Activated CD8-positive, alpha-beta memory T cell treated with anti-CD3 and anti-CD28 coated beads, Interleukin-2, amount 50 U/mL, for 1 hour (primary cell): ENCODE results near the gene CLDN10.
"Not testable (repeated sequence)": the region's sequence is repeated elsewhere in the genome, so short reads cannot be mapped to it uniquely, and the experiment has no call there.

Experiments
- DNase-seq: peaks from one replicate; pipeline ENCODE4 v3.0.0-alpha.2; 2020; ENCODE audit errors: extremely low read depth

CLDN10 gene

DNA sequence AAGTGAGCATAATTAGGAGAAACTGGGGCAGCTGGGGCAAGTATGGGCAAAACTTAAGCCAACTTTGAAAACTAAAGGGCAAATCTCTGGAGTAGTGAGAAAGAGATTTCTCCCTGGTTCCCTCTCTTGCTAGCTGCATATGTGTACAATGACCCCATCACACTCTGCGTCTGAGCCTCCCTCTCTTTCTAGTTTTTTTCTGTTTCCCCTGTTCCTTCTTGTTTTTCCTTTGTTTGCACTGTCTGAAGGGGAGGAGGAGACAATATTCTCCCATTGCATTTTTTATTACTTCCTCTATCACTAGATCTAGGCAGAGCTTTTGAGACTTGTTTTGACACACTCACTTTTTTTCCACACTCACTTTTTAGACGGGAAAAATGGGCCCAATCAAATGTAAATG lies 11.2 kb upstream of the CLDN10 start:
- DNase-seq = no peak

DNA sequence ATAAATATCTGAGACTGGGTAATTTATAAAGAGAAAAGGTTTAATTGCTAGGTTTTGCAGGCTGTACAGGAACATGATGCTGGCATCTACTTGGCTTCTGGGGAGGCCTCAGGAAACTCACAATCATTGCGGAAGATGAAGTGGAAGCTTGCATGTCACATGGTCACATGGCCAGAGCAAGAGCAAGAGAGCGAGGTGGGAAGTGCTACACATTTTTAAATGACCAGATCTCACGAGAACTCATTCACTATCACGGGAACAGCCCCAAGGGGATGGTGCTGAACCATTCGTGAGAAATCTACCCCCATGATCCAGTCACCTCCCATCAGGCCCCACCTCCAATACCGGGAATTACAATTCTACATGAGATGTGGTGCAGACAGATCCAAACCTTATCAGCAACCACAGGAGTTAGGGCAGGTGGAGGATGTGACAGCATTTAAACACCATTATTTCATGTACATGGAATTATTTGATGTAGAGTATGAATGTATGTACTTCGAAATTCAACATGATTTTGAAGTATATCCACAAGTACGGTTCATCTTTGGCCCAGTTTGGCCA lies 10.5 kb upstream of the CLDN10 start:
- DNase-seq = no peak

DNA sequence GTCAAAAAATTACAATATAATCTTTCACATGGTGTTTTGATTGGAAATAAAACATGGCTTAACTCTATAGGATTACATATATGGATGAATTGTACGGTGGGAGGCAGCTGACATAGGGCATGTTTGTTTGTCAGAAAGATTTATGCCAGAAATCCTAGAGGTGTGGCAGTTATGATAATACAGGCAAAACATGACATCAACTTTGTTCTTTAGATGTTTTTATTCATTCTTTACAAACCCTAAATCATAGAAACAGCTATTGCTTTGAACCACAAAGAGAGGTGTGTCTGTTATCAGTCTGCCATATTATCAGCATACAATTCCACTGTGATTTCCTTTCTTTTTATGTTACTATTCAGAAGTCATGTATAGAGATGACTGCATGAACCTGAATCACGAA lies 8.2 kb upstream of the CLDN10 start:
- no peak for DNase-seq

DNA sequence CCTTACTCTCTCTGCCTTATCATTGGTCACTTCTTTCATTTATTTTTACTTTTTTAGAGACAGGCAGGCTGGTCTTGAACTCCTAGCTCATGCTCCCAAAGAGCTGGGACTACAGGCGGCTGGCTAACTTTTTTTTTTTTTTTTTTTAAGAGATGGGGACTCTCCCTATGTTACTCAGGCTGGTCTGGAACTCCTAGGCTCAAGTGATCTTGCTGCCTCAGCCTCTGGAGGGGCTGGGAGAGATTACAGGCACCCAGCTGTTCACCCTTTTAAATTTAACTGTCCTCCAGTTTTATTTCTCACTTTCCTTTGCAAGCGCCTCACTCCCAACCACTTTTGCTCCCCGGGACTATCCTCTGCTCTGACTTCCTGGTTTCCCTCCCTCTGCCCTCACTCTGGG lies 5.6 kb upstream of the CLDN10 start:
- no peak for DNase-seq

DNA sequence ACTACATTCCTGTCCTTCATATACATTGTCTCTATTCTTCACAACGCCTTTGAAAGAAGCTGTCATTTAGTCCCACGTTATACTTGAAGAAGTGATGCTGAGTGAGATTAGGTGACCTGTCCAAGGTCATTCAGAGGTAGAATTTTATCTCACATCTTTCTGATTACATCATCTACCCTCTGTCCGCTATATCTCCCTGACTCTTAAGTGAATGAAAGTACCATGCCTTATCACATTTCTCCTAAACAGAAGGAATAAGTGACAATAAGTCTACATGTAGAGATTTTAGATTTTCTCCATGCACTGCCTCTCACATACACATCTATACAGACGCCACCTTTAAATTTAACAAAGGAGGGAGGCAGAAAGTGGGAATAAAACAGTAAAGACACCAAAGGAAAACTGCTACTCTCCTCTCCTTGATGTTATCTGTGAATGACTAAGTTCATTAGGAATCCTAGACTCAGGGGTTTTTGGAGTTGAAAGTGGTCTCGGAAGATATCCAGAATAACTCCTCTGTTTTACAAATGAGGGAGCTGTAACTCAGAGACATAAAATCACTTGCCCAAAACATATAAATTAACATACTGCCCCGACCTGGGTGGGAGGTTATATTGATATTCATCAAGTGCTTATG lies 4.9 kb upstream of the CLDN10 start:
- no peak for DNase-seq

DNA sequence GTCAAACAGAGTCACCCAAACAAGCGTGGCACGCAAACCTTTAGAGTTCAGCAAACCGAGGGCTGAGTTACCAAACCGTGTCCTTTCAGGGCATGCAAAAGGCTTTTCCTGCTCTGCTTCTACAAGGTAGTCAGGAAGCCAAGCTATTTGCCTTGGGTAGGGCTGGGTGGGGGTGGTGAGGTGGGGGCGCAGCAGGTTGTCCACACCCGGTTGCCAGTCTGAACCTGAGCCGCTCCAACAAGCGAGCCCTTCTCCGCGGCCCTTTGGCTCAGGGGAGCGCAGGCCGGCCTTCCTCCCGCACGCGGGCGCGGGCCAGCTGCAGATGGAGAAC lies 347 bp upstream of the CLDN10 start:
- DNase-seq = no peak

DNA sequence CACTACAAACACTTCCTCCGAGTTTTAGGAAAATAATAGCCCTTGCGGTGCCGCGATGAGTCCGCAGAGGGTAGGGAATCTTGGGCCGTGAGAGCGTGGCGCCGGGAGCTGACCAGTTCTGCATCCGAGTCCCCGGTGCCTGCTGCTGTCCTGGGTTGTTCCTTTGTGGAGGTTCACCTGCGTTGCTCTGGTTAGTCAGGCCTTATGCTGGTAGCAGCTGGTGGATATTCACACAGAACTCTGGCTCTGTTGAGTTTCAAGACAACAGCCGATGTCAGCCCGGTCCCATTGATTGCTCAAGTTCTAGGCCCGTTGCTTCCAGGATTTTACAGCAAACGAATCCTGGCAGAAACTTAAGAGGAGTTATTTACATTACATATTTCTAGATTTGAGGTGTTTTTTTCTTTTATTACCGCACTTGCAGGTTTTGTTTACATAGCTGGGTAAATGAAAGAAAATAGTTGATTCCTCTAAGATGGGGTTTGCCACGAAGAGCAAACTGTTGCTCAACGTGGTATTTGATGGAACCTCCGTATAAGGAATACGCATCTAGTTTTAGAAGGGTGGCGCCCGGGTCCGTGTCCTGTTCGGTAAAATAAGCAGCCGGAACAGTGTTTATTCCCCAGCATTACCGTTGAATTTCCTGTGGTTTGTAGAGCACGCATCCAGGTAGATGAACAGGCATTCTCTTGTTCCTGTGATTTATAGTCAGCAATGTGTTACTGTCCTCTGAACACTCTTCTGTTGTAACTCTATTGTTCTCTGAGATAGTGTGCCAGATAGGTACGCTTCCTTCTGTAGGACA lies 1.3 kb downstream of the CLDN10 start:
- no peak for DNase-seq

DNA sequence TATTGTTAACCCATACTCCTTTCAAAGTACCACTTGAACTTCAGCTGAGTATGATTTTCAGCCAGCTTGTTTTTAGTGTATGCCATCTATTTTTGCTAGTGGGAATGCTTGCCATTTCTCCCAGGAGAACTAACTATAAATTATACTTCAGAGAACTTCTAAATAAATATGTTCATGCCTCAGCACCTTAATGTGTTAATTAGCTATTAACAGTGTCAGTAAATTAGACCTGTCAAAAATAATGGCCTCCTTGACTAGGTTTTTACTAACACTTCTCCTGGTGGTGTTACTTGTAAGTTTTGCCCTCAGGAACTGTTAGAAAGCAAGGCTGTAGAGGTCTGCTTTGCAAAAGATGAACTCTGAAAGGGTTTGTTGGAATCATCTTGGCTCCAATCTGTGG lies 4.5 kb downstream of the CLDN10 start:
- no peak for DNase-seq

DNA sequence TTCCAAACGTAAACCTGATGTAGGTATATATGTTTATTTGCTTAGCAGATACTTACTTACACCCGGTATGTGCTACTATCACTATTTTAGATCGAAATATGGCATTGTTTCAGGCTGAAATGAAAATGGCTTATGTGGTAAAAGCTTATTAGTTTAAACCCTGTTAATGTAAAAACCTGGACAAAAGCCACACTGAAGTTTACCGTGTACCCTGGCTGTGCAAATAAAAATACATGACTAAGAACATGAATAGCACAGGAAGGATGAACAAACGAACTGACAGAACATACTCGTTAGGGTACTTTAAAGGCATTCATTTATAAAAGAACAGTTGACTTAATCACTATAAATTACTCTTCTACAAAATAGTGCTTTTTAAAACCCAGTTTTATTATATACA lies 6.6 kb downstream of the CLDN10 start:
- DNase-seq = no peak

DNA sequence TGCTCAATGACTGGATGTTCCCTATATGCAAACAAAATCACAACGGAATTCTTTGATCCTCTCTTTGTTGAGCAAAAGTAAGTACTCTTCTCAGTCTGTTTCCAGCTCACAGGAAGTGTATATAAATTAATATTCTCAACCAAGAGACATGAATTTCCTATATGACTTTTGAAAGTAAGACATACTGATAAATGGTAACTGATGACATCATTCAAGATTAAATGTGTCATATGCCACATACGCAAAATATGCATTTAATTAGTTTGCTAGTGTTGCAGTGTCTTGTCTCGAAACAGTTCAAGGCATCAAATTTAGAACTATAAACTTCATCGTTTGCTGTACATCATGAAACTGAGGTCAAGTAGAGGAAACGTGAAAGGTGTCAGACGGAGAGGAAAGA lies 7.9 kb downstream of the CLDN10 start:
- DNase-seq = no peak

DNA sequence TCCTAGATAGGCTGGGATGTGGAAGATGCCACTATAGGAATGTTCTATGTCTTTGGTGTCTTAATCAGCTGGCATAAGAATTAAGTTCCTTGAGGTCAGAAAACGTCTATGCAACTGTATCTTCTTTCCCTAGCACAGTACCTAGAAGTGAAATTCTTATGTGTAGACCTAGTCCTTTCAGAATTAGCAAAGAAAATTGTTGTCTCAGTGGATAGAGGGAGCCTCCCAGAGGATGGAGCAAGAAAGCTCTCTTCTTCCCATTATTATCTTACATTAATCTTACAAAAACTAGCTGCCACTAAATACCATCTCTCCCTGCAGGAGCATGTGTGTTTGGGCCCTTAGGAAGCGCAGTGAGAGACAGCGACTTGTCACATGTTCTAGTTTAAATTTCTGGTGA lies 11.6 kb downstream of the CLDN10 start:
- no peak for DNase-seq

DNA sequence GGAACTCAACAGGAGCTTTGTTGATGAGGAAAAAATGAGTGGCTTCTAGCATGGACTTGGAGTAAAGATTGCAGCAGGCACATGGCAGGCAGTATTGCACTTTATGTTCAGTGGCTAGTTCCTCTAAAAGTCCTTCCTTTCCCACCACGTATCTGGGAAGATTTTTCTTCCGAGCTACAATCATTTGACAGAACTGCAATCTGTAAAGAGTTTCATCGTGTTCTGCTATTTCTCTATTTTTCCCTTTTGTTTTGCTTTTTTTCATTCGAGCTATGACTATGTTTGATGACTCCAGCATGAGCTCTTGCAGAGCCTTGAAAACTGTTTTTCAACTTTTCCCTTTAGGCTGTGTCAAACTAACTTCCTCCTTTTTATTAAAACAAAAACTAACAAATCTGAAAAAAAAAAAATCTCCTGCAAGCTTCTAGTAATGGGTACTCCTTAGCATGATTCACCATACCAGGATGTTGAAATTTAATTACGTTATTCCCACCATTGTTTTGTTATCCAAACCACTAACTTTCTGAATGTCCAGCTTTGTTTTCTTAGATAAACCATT lies 12.3 kb downstream of the CLDN10 start:
- no peak for DNase-seq

DNA sequence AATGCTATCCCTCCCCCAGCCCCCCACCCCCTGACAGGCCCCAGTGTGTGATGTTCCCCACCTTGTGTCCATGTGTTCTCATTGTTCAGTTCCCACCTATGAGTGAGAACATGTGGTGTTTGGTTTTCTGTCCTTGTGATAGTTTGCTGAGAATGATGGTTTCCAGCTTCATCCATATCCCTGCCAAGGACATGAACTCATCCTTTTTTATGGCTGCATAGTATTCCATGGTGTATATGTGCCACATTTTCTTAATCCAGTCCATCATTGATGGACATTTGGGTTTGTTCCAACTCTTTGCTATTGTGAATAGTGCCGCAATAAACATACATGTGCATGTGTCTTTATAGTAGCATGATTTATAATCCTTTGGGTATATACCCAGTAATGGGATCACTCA lies 13.2 kb downstream of the CLDN10 start:
- DNase-seq = not testable (repeated sequence)

DNA sequence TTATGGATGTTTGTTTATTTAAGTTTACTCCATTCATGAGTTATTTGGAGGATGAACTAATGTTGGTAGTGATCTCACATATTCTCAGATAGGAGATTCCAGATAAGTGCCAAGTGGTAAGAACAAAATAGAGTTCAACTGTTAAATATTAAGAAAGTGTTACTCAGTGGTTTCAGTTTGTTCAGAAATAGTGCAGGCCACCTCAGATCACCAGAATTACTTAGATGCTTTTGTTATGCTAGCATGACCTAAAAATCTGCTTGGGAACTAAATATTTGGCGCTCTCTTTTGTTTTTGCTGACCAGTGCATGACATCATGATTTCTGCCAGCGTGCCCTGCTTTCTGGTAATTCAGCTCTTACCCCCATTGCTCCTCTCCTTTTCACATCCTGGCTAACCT lies 15.6 kb downstream of the CLDN10 start:
- DNase-seq = no peak

DNA sequence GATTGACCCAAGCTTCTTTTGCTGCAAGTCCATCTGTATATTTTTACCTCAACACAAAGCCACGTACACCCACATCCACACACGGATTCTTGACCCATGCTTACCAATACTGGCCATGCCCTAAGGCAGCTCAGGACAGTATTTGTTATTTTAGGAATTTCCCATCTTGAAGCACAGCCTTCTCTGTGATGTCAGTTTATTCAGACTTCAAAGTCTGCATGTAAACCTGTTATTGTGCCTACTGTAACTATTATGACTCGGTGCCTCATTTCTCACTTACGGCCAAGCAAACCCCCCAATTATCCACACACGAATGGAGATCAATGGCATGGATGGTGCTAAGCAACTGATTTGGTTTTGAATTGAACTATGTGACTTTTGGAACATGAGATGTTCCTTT lies 17.5 kb downstream of the CLDN10 start:
- no peak for DNase-seq

DNA sequence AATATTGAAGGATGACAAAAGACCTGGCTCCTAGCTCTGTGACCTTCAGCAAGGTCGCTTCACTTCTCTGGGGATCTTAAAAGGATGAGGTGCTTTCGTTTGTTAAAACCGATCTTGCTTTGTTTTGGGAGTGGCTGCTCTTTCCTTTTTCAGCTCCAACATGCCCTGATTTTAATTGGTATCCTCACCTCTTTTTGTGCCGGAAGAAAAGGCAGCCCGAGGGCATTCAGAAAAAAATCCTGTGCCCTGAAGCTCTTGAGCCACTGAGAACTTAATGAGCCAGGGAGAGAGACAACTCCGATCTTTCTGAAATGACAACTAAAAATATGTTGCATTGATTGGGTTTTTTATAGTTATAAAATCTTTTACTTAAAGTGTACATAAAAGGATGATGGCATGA lies 19.4 kb downstream of the CLDN10 start:
- DNase-seq = no peak

DNA sequence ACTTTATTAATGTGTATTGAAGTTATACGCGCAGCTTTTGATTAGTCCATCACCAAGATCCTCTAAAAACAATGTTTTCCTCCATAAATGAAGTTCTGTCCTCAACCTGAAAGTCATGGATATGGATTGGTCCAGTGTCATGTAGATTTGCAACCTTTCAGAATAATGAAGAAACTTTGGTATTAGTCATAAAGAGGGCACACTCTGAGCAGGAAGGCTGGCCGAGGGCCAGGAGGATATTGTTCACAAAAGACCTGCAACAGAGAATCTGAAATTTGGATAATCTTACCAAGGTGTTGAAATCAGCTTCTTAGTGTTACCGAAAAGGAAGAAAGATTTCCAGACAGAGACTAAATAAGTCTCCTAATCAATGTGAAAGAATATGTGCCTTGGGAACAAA lies 20.7 kb downstream of the CLDN10 start:
- DNase-seq = no peak

DNA sequence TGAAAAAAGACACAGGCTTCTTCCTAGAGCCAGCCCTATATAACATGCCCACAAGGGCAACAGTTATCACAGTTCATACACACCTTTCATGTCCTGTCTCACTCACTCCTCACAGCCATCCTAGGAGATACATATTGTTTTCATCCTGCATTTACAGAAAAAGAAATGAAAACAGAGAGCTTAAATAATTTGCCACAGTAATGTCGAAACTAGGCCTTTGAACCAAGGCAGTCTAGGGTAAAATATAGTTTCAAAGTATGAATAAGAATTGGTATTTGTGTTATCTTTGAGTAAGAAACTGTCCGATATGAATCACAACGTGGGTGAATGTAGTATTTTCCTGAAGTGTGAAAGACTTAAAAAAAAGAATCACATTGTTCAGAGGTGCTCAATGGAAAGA lies 26.8 kb downstream of the CLDN10 start:
- DNase-seq = no peak

DNA sequence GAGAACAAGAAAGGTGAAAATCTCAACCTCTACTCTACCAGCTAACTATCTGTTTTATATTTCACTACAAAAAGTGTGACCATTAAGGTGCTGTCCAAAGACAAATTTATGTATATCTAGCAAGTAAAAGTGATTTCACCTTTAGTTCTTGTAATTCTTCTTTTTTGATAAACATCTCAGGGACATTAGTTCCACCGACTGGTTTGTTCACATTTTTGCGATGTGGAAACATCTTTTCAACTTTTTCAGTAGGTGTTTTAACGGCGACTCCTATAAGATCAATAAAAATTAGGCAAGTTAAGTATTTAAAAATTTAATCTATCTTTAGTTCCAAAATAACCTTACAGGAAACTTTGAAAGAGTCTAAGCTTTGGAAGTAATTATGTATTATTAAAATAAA lies 33.3 kb downstream of the CLDN10 start:
- no peak for DNase-seq

DNA sequence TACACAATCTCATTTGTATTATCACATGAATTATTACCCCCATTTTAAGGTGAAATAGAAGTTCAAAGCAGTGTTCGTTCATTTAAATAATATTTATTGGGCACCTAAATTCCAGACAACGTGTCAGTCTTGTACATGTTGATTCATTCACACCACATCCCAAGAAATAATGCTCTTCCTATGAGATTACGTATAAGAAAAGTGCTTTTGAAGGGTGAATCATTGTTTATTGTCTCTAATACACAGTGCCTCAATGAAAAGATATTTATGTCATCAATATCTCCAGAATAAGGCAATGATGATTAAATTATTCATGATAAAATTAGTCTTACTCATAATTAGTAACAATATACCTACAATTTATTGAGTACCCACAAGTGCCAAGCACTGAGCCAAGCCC lies 35.6 kb downstream of the CLDN10 start:
- no peak for DNase-seq

DNA sequence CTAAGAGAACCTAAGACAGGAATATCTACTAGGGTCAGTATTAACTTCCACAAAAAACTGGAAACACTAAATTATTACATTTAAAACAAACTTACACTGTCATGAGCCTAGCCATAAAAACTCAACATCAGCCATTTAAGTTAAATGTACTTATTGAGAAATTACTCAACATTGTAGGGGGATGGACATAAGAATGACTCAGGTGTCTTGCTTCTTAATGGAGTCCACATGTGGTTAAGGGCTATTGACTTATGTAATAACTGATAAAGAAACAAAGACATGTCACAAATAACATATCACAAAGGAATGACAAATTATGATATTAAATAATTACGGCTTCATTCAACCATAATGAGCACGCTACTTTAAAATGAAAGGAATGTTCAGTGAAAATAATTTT lies 36.2 kb downstream of the CLDN10 start:
- no peak for DNase-seq

DNA sequence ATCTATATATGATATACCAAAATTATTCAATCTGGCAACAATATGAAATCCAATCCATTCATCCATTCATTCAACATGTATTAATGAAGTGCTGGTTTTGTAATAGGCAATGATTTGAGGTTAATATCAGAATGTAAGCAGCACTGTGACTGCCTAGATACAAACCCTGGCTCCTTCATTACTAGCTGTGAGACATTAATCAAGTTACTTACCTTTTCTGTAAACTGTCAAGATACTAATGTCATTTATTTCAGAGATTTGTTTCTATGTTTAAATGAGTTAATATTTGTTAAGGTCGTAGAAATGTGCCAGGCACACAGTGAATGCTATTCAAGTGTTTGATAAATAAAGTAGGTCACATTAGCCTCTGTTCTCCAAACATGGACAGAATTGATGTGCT lies 40.9 kb downstream of the CLDN10 start:
- no peak for DNase-seq

DNA sequence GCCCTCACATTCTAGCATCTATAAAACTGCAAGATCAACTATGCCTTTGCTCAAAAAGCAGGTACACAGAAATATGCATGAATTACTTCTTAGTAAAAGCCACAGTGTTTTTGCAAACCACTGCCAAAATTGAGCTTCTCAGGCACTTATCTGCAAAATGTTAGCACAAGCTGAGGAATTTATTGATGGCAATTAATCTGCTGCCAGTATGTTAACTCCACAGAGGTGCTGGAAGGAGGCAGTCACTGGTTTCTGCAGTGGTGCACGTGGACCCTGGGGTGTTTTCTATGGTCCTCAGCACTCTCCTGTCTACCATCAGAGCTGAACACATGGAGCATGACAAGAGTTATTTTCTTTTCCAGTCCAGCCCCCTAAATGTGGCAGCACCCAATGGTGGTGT lies 44.2 kb downstream of the CLDN10 start:
- DNase-seq = no peak
